K562 (cell line): ENCODE measurements around the gene TUBB4B. TPM values are rescaled to one million over a fixed set of nuclear protein-coding genes. Genes with fewer than 3 reads are reported as not detected.

Experiments
- BCOR ChIP-seq: fragments of 450-650 bp; IDR thresholded peaks from 2 replicates; pipeline ENCODE4 v1.6.1; 2016
- MCM3 ChIP-seq: fragments of 450-650 bp; IDR thresholded peaks from 2 replicates; pipeline ENCODE4 v1.6.1; 2016
- NFATC3 ChIP-seq: fragments of 450-650 bp; IDR thresholded peaks from 2 replicates; pipeline ENCODE4 v1.6.1; 2017; ENCODE audit warnings: mild to moderate bottlenecking
- NFRKB ChIP-seq: fragments of 450-650 bp; IDR thresholded peaks from 2 replicates; pipeline ENCODE4 v1.6.1; 2016; ENCODE audit warnings: low read depth
- PPARD ChIP-seq: fragments of 250-450 bp; sonication (Bioruptor Pico); IDR thresholded peaks from 2 replicates; pipeline ENCODE4 v1.8.0; 2022; ENCODE audit warnings: inconsistent platforms, mild to moderate bottlenecking, moderate library complexity
- RBM22 ChIP-seq: fragments of 200-400 bp; formaldehyde crosslinking; IDR thresholded peaks from 2 replicates; pipeline ENCODE4 v1.6.1; 2018; ENCODE audit warnings: low read length, low read depth; ENCODE audit not compliant: poor library complexity, severe bottlenecking
- SRF ChIP-seq, 2 experiments: fragments of 250-450, 450-650 bp in 1 of 2; sonication (Bioruptor Pico) in 1 of 2; sonication (generic) in 1 of 2; formaldehyde crosslinking; IDR thresholded peaks; 2 replicates each; pipeline versions ENCODE4 v1.5.0 to v1.5.1; 2020 to 2022; ENCODE audit warnings: mild to moderate bottlenecking in 1 of 2, missing genetic modification reagents in 1 of 2
- YY1 ChIP-seq, 3 experiments: IDR thresholded peaks; 2 replicates each; pipeline ENCODE4 v1.6.1; 2011; ENCODE audit warnings: low read length in 2 of 3, mild to moderate bottlenecking in 2 of 3, moderate library complexity in 2 of 3, borderline replicate concordance in 1 of 3, control low read depth in 1 of 3, low read depth in 1 of 3; ENCODE audit not compliant: insufficient read depth in 3 of 3, insufficient replicate concordance in 2 of 3, control insufficient read depth in 1 of 3, insufficient read length in 1 of 3; ENCODE audit errors: extremely low read depth in 1 of 3
- ZNF197 ChIP-seq: fragments of 200-800 bp; sonication (Bioruptor generic); IDR thresholded peaks from 2 replicates; pipeline ENCODE4 v1.6.1; 2016; ENCODE audit warnings: low read depth, missing genetic modification characterization, missing compliant biosample characterization
- polyA plus RNA-seq, 8 experiments: library from polyadenylated mRNA; depleted of rRNA in 4 of 8; stranded (reverse) in 5 of 8; unstranded in 3 of 8; fragments of >200 nt; fragmentation: Nextera tagmentation in 2 of 8; fragmentation: Illumina TruSeq in 1 of 8; extraction: Ambion mirVana in 2 of 8; extraction: Trizol in 1 of 8; gene quantifications; 2 replicates each; pipeline versions ENCODE4 v1.2.1 to v1.2.3, GENCODE V29; 2011 to 2014; ENCODE audit warnings: inconsistent platforms in 1 of 8, missing spikeins in 1 of 8
- total RNA-seq, 7 experiments: library from RNA; depleted of rRNA in 6 of 7; stranded (reverse); fragments of >200 nt in 6 of 7; fragmentation: Illumina TruSeq in 2 of 7; extraction: Trizol in 2 of 7; gene quantifications; 2 replicates each; pipeline versions ENCODE4 v1.2.1 to v1.2.3, GENCODE V29; 2011 to 2021; ENCODE audit warnings: low replicate concordance in 1 of 7
- TF ChIP-seq, protein P1 (sequence below): sonication (generic); formaldehyde crosslinking; IDR thresholded peaks from 2 replicates; pipeline ENCODE4 v1.8.0; 2022; ENCODE audit warnings: mild to moderate bottlenecking, missing genetic modification reagents
- TF ChIP-seq, protein P2 (sequence below): fragments of 200-600 bp; sonication (generic); IDR thresholded peaks from one replicate; pipeline ENCODE4 v1.6.1; 2012; ENCODE audit warnings: mild to moderate bottlenecking, low read depth, low read length, inconsistent platforms
- TF ChIP-seq, protein P3 (sequence below): fragments of 250-450 bp; sonication (Bioruptor Pico); IDR thresholded peaks from 2 replicates; pipeline ENCODE4 v1.8.0; 2021; ENCODE audit warnings: mild to moderate bottlenecking, moderate library complexity

TUBB4B gene
- total and polyA plus RNA-seq, 9 of the 15 experiments (the other 6 are each of a cell fraction or from before 2014, with no cell fraction given): 24.1 to 443 (median 268) TPM

GRCh38 chr9:137200311-137201204, 40.5 kb upstream of the TUBB4B start, which contains the start of gene TPRN (continued):
- TF ChIP-seq, protein P1, sequence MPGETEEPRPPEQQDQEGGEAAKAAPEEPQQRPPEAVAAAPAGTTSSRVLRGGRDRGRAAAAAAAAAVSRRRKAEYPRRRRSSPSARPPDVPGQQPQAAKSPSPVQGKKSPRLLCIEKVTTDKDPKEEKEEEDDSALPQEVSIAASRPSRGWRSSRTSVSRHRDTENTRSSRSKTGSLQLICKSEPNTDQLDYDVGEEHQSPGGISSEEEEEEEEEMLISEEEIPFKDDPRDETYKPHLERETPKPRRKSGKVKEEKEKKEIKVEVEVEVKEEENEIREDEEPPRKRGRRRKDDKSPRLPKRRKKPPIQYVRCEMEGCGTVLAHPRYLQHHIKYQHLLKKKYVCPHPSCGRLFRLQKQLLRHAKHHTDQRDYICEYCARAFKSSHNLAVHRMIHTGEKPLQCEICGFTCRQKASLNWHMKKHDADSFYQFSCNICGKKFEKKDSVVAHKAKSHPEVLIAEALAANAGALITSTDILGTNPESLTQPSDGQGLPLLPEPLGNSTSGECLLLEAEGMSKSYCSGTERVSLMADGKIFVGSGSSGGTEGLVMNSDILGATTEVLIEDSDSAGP (CRISPR knock-in tag): no peak
- no peak for TF ChIP-seq ZNF197
- peak in 1 of 2 experiments; percentile 78; a peak in 2 of 4 replicates for TF ChIP-seq SRF (CRISPR knock-in tag; IDR thresholded peaks at IDR 0.05)
- TF ChIP-seq, protein P2, sequence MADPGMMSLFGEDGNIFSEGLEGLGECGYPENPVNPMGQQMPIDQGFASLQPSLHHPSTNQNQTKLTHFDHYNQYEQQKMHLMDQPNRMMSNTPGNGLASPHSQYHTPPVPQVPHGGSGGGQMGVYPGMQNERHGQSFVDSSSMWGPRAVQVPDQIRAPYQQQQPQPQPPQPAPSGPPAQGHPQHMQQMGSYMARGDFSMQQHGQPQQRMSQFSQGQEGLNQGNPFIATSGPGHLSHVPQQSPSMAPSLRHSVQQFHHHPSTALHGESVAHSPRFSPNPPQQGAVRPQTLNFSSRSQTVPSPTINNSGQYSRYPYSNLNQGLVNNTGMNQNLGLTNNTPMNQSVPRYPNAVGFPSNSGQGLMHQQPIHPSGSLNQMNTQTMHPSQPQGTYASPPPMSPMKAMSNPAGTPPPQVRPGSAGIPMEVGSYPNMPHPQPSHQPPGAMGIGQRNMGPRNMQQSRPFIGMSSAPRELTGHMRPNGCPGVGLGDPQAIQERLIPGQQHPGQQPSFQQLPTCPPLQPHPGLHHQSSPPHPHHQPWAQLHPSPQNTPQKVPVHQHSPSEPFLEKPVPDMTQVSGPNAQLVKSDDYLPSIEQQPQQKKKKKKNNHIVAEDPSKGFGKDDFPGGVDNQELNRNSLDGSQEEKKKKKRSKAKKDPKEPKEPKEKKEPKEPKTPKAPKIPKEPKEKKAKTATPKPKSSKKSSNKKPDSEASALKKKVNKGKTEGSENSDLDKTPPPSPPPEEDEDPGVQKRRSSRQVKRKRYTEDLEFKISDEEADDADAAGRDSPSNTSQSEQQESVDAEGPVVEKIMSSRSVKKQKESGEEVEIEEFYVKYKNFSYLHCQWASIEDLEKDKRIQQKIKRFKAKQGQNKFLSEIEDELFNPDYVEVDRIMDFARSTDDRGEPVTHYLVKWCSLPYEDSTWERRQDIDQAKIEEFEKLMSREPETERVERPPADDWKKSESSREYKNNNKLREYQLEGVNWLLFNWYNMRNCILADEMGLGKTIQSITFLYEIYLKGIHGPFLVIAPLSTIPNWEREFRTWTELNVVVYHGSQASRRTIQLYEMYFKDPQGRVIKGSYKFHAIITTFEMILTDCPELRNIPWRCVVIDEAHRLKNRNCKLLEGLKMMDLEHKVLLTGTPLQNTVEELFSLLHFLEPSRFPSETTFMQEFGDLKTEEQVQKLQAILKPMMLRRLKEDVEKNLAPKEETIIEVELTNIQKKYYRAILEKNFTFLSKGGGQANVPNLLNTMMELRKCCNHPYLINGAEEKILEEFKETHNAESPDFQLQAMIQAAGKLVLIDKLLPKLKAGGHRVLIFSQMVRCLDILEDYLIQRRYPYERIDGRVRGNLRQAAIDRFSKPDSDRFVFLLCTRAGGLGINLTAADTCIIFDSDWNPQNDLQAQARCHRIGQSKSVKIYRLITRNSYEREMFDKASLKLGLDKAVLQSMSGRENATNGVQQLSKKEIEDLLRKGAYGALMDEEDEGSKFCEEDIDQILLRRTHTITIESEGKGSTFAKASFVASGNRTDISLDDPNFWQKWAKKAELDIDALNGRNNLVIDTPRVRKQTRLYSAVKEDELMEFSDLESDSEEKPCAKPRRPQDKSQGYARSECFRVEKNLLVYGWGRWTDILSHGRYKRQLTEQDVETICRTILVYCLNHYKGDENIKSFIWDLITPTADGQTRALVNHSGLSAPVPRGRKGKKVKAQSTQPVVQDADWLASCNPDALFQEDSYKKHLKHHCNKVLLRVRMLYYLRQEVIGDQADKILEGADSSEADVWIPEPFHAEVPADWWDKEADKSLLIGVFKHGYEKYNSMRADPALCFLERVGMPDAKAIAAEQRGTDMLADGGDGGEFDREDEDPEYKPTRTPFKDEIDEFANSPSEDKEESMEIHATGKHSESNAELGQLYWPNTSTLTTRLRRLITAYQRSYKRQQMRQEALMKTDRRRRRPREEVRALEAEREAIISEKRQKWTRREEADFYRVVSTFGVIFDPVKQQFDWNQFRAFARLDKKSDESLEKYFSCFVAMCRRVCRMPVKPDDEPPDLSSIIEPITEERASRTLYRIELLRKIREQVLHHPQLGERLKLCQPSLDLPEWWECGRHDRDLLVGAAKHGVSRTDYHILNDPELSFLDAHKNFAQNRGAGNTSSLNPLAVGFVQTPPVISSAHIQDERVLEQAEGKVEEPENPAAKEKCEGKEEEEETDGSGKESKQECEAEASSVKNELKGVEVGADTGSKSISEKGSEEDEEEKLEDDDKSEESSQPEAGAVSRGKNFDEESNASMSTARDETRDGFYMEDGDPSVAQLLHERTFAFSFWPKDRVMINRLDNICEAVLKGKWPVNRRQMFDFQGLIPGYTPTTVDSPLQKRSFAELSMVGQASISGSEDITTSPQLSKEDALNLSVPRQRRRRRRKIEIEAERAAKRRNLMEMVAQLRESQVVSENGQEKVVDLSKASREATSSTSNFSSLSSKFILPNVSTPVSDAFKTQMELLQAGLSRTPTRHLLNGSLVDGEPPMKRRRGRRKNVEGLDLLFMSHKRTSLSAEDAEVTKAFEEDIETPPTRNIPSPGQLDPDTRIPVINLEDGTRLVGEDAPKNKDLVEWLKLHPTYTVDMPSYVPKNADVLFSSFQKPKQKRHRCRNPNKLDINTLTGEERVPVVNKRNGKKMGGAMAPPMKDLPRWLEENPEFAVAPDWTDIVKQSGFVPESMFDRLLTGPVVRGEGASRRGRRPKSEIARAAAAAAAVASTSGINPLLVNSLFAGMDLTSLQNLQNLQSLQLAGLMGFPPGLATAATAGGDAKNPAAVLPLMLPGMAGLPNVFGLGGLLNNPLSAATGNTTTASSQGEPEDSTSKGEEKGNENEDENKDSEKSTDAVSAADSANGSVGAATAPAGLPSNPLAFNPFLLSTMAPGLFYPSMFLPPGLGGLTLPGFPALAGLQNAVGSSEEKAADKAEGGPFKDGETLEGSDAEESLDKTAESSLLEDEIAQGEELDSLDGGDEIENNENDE: no peak
- peak; percentile 62 to 95 (median 92) for TF ChIP-seq YY1 (IDR thresholded peaks at IDR 0.05; ENCODE audit: borderline replicate concordance in 1 of 3, control insufficient read depth in 1 of 3, extremely low read depth in 1 of 3, insufficient read depth in 3 of 3, insufficient read length in 1 of 3, insufficient replicate concordance in 2 of 3, low read depth in 1 of 3, low read length in 2 of 3)
- TF ChIP-seq PPARD (CRISPR knock-in tag): no peak
- TF ChIP-seq NFRKB: no peak
- TF ChIP-seq MCM3: no peak
- TF ChIP-seq, protein P3, sequence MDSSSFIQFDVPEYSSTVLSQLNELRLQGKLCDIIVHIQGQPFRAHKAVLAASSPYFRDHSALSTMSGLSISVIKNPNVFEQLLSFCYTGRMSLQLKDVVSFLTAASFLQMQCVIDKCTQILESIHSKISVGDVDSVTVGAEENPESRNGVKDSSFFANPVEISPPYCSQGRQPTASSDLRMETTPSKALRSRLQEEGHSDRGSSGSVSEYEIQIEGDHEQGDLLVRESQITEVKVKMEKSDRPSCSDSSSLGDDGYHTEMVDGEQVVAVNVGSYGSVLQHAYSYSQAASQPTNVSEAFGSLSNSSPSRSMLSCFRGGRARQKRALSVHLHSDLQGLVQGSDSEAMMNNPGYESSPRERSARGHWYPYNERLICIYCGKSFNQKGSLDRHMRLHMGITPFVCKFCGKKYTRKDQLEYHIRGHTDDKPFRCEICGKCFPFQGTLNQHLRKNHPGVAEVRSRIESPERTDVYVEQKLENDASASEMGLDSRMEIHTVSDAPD: no peak
- TF ChIP-seq RBM22: peak; percentile 51
- TF ChIP-seq BCOR: no peak
- no peak for TF ChIP-seq NFATC3
